Right atrium auricular region (tissue), 2 donors: ENCODE results near the gene SERPINF2. TPM values are rescaled to one million over a fixed set of nuclear protein-coding genes. Genes with fewer than 3 reads are reported as not detected.

ENCODE experiments used
- DNase-seq: peaks from one replicate; pipeline ENCODE4 v3.0.0-alpha.2; 2019; ENCODE audit warnings: low spot score
- H3K27ac ChIP-seq, 2 donors: fragments of 200-600 bp; sonication (generic); 1 replicate in 1 of 2; 2 replicates in 1 of 2; pipeline ENCODE4 v1.5.1; 2016 to 2019
- H3K27me3 ChIP-seq, 2 donors: fragments of 200-600 bp; sonication (generic); one replicate each; pipeline versions ENCODE4 v1.5.1 to v1.6.0; 2017 to 2019
- H3K36me3 ChIP-seq: fragments of 200-600 bp; sonication (generic); one replicate; pipeline ENCODE4 v1.5.1; 2016
- H3K4me1 ChIP-seq, 2 donors: fragments of 200-600 bp; sonication (generic); one replicate each; pipeline versions ENCODE4 v1.5.1 to v1.6.0; 2017 to 2019
- H3K4me3 ChIP-seq, 2 donors: fragments of 200-600 bp; sonication (generic); 1 replicate in 1 of 2; 2 replicates in 1 of 2; pipeline ENCODE4 v1.5.1; 2017 to 2019; ENCODE audit warnings: mild to moderate bottlenecking in 1 of 2, moderate library complexity in 1 of 2
- H3K9me3 ChIP-seq, 2 donors: fragments of 200-600 bp; sonication (generic); one replicate each; pipeline ENCODE4 v1.5.1; 2019
- total RNA-seq, 2 donors: library from RNA; depleted of rRNA; stranded (reverse); fragments of >200 nt; gene quantifications; one replicate each; pipeline ENCODE4 v1.1.0, GENCODE V29; 2016
- TF ChIP-seq, protein P1 (sequence below), 2 donors: fragments of 200-600 bp; sonication (generic); IDR thresholded peaks; one replicate each; pipeline ENCODE4 v1.5.1; 2019; ENCODE audit warnings: antibody characterized with exemption in 2 of 2

Gene SERPINF2
- total RNA-seq, 2 donors from 2014 or later, result 1.0 to 1.5 TPM

- no peaks in the 10 kb centered on the region for H3K9me3 ChIP-seq
- peak overlapping the region in 1 of 2 donors; percentile 73 for H3K4me3 ChIP-seq
Observed at GRCh38 chr17:1725642-1726511, 16.8 kb upstream of the SERPINF2 start.

DNA sequence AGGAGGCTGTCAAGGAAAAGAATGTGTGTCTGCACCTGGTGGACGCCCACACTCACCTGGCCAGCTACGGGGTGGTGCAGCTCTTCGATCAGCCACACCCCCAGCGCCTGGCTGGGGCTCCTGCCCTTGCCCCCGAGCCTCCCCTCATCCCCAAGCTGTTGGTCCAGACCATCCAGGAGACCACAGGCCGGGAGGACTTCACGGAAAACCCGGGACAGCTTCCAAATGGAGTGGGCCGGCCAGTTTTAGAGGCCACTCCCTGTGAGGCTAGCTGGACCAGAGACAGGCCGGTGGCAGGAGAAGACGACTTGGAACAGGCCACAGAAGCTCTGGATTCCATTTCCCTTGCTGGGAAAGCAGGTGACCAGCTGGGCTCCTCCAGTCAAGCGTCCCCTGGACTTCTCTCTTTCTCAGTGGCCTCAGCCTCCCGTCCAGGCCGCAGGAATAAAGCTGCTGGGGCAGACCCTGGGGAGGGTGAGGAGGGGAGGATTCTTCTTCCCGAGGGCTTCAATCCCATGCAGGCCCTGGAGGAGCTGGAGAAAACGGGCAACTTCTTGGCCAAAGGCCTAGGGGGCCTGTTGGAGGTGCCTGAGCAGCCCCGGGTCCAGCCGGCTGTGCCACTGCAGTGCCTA, 15.9 kb upstream of the SERPINF2 start:
- no peak overlapping the region for H3K4me3 ChIP-seq
- no peaks in the 10 kb centered on the region for H3K36me3 ChIP-seq
- H3K27ac ChIP-seq, result no peak overlapping the region
- H3K4me1 ChIP-seq, result peaks cover 0 to 60% of the 10 kb centered on the region in 2 donors
- no peaks in the 10 kb centered on the region for H3K9me3 ChIP-seq
- H3K27me3 ChIP-seq, result no peaks in the 10 kb centered on the region
- no peak for DNase-seq
- TF ChIP-seq, protein P1, sequence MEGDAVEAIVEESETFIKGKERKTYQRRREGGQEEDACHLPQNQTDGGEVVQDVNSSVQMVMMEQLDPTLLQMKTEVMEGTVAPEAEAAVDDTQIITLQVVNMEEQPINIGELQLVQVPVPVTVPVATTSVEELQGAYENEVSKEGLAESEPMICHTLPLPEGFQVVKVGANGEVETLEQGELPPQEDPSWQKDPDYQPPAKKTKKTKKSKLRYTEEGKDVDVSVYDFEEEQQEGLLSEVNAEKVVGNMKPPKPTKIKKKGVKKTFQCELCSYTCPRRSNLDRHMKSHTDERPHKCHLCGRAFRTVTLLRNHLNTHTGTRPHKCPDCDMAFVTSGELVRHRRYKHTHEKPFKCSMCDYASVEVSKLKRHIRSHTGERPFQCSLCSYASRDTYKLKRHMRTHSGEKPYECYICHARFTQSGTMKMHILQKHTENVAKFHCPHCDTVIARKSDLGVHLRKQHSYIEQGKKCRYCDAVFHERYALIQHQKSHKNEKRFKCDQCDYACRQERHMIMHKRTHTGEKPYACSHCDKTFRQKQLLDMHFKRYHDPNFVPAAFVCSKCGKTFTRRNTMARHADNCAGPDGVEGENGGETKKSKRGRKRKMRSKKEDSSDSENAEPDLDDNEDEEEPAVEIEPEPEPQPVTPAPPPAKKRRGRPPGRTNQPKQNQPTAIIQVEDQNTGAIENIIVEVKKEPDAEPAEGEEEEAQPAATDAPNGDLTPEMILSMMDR (IDR thresholded peaks at IDR 0.05), result no peak

More at GRCh38 chr17:1725642-1726511, 16.8 kb upstream of the SERPINF2 start:
- Histone ChIP-seq H3K4me1 (peaks cover 0 to 55% of the 10 kb centered on the region in 2 donors), H3K27me3 (no peaks in the 10 kb centered on the region), H3K27ac (peak overlapping the region in 1 of 2 donors; percentile 90), H3K36me3 (no peaks in the 10 kb centered on the region)
- DNase-seq, result no peak
- TF ChIP-seq, protein P1 (IDR thresholded peaks at IDR 0.05), result no peak

- Histone ChIP-seq H3K27me3 (no peaks in the 10 kb centered on the region), H3K9me3 (no peaks in the 10 kb centered on the region), H3K36me3 (peaks cover 1% of the 10 kb centered on the region), H3K4me3 (no peak overlapping the region), H3K27ac (no peak overlapping the region), H3K4me1 (peaks cover 0 to 60% of the 10 kb centered on the region in 2 donors)
- DNase-seq, result no peak
- TF ChIP-seq, protein P1 (IDR thresholded peaks at IDR 0.05), result no peak
Observed at GRCh38 chr17:1727258-1727789, 15.3 kb upstream of the SERPINF2 start.

DNA sequence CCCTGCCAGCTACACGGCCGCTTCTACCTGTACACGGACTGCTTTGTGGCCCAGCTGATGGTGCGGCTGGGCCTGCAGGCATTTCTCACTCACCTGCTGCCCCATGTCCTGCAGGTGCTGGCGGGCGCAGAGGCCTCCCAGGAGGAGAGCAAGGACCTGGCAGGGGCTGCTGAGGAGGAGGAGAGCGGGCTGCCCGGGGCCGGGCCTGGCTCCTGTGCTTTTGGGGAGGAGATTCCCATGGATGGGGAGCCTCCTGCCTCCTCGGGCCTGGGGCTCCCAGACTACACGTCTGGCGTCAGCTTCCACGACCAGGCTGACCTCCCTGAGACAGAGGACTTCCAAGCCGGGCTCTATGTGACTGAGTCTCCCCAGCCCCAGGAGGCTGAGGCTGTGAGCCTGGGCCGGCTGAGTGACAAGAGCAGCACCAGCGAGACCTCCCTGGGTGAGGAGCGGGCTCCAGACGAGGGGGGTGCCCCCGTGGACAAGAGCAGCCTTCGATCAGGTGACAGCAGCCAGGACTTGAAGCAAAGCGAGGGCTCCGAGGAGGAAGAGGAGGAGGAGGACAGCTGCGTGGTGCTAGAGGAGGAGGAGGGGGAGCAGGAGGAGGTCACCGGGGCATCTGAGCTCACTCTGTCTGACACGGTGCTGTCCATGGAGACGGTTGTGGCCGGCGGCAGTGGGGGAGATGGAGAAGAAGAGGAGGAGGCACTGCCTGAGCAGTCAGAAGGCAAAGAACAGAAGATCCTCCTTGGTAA, 14.6 kb upstream of the SERPINF2 start:
- no peak for DNase-seq
- peaks cover 9% of the 10 kb centered on the region for H3K36me3 ChIP-seq

GRCh38 chr17:1729966-1730325, 12.7 kb upstream of the SERPINF2 start:
- TF ChIP-seq, protein P1 (IDR thresholded peaks at IDR 0.05), result no peak
- H3K9me3 ChIP-seq, result no peaks in the 10 kb centered on the region
- peaks cover 0 to 44% of the 10 kb centered on the region in 2 donors for H3K4me1 ChIP-seq
- DNase-seq, result no peak
- no peak overlapping the region for H3K4me3 ChIP-seq
- H3K27ac ChIP-seq, result peak overlapping the region; percentile 85 to 90
- peaks cover 26% of the 10 kb centered on the region for H3K36me3 ChIP-seq
- no peaks in the 10 kb centered on the region for H3K27me3 ChIP-seq

More for the DNA sequence above, 14.6 kb upstream of the SERPINF2 start:
- Histone ChIP-seq H3K27ac (no peak overlapping the region), H3K4me3 (no peak overlapping the region), H3K4me1 (peaks cover 0 to 56% of the 10 kb centered on the region in 2 donors), H3K27me3 (no peaks in the 10 kb centered on the region), H3K9me3 (no peaks in the 10 kb centered on the region)
- TF ChIP-seq, protein P1 (IDR thresholded peaks at IDR 0.05), result no peak
